AG08396 (cell line): ENCODE data around the gene HELB.
"Not testable (repeated sequence)": the region's sequence is repeated elsewhere in the genome, so short reads cannot be mapped to it uniquely, and the experiment has no call there.

Source experiments
- DNase-seq: peaks from one replicate; pipeline ENCODE4 v3.0.0; 2012; ENCODE audit warnings: low spot score, mixed read lengths

The HELB gene

DNA sequence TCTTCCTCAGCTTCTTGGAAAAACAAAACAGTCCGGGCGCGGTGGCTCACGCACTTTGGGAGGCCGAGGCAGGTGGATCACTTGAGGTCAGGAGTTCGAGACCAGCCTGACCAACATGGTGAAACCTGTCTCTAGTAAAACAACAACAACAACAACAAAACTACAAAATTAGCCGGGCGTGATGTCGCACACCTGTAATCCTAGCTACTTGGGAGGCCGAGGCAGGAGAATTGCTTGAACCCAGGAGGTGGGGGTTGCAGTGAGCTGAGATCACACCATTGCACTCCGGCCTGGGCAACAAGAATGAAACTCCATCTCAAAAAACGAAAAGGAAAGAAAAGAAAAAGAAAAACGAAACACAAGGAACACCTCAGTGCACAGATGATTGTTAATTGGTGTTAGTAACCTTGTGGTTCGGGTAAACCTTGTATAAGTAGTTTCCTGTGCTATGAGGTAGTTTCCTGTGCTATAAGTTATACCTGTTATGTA is 1.1 kb downstream of the HELB start:
- not testable (repeated sequence) for DNase-seq

DNA sequence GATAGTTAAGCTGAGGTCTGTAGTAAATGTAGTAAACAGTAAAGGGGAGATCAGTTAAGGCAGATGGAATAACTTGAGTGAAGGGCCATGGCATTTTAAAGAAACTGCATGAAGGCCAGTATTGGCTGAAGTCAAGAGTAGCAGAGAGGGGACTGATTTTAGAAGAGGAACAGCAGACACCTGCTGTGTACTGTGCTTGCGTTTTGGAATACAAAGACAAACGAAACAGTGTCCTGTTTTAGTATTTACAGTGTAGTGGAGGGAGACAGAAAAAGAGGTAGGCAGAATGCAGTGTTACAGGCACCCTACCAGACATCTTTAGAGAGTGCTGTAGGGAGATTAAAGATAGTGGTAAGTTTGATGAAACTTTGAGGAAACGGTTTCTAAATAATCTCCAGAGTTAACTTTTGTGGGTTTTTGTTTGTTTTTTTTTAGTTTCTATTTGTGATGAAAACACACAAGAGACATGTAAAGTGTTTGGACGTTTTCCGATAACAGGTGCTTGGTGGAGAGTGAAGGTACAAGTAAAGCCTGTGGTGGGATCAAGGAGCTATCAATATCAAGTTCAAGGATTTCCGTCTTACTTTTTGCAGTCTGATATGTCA is 2.1 kb downstream of the HELB start:
- no peak for DNase-seq

DNA sequence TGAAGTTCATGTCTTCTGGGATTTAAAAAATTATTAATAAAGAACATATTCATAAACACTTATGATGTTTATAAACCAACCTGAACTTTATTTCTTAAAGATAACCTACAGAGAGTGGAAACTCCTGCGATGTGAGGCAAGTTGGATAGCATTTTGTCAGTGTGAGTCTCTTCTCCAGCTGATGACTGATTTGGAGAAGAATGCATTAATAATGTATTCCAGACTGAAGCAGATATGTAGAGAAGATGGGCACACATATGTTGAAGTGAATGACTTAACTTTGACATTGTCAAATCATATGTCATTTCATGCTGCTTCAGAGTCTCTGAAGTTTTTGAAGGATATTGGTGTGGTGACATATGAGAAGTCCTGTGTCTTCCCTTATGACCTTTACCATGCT is 7.3 kb downstream of the HELB start:
- DNase-seq, result no peak

GRCh38 chr12:66312189-66312588 is 9.9 kb downstream of the HELB start:
- no peak for DNase-seq

DNA sequence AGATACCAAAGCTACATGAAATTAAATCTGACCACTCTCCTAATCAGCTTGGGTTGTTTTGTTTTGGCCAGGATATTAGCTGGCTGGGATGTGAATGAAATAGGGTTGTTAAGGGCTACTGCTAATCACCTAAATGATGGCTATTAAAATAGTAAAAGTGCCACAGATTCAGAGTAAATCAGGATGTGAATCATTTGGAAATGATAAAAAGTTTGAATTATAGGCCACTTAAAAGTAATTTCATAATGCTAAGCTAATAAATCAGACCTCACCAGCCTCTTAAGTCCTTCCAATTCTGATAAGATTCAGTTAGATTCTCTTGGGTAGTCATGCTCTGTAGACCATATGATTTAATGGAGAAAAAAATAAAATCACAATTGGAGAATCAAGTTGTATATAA is 12.0 kb downstream of the HELB start:
- no peak for DNase-seq

GRCh38 chr12:66319266-66319954 is 17.1 kb downstream of the HELB start:
- no peak for DNase-seq

- no peak for DNase-seq
Measured at GRCh38 chr12:66320996-66321395, 18.7 kb downstream of the HELB start.

GRCh38 chr12:66321435-66321834 is 19.1 kb downstream of the HELB start:
- no peak for DNase-seq

GRCh38 chr12:66323017-66323416 is 20.7 kb downstream of the HELB start:
- no peak for DNase-seq

DNA sequence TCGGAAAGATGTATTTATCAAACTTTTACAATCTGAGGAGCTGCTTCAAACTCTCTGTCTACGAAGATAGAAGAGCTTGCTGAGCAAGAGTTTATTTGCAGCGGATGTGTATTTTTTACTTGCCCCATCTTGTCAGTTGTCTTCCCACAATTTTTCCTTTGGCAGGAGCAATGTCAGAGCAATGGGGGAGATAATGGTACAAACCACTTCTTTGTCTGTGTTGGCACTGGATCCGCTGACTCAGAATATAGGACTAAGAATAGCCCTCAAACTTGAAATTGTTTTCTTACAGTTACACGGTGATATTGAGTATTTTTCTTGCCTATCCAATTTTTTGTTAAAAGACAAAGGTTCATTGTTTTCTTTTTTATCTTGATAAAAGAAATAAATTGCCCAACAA is 27.6 kb downstream of the HELB start:
- DNase-seq, result no peak

- no peak for DNase-seq
Measured at GRCh38 chr12:66331016-66331415, 28.7 kb downstream of the HELB start.

DNA sequence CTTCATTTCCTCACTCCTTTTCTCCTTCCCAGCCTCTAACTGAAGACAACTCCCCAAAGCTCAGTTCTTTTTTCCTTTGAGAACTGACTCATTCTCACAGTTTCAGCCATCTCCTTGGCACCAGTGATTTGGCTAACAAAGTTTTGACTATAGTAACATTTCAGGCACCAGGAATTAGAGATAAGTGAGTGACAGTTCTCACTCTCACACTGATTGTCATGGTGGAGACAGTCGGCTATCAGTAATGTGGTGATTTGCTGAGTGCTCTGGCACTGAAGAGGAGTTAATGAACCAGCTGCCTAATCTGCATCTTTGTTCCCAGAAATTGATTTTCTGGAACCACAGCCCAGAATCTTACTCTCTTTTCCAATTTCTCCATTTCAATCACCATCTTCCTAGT is 29.5 kb downstream of the HELB start:
- no peak for DNase-seq

GRCh38 chr12:66335746-66336145 is 33.5 kb downstream of the HELB start:
- no peak for DNase-seq

- DNase-seq, result no peak
Measured at GRCh38 chr12:66337381-66338010, 35.2 kb downstream of the HELB start.

DNA sequence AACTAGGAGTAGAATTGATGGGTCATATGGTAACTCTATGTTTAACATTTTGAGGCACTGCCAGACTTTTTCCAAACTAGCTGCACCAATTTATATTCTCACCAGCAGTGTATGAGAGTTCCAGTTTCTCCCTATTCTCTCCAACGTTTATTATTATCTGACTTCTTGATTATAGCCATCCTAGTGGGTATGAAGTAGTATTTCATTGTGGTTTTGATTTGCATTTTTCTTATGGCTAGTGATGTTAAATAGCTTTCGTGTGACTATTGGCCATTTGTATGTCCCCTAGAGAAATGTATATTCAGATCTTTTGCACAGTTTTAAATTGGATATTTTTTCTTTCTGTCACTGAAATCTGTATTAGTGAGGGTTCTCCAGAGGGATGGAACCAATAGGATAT is 37.8 kb downstream of the HELB start:
- DNase-seq, result no peak

GRCh38 chr12:66341126-66341525 is 38.8 kb downstream of the HELB start:
- no peak for DNase-seq

- no peak for DNase-seq
Measured at GRCh38 chr12:66345212-66345611, 42.9 kb downstream of the HELB start.

DNA sequence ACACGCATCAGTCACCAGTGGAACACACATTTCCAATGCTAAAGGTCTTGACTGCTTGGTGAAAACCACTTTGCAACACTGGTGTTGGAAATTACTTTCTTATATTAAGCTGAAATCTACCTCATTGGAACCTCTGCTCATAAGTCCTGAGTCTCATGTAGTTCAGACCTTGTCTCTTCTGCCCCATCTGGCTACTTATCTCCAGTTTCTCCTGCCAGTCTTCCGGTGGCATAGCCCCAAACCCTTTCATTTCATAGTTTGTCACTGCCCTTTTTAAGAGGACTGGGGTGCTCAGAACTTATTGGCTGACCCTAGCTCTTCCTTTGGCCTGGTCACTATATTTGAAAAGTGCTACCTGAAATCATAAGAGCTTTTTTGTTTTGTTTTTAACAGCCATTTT is 43.7 kb downstream of the HELB start:
- DNase-seq, result no peak

DNA sequence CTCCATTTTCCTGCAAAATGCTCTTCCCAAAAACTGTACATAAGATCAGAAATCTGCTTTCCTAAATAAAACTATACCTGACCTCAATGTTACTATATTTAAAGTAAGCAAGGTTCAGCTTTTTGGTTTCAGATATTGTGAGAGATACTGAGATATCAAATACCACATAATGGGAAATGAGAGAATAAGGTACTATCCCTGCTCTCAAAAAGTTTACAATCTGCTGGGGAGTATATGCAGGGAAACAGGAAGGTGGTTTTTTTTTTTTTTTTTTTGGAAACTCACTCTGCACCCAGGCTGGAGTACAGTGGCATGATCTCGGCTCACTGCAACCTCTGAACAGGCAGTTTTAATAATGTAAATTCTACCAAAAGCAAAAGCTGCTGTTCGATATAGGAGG is 49.0 kb downstream of the HELB start:
- no peak for DNase-seq

DNA sequence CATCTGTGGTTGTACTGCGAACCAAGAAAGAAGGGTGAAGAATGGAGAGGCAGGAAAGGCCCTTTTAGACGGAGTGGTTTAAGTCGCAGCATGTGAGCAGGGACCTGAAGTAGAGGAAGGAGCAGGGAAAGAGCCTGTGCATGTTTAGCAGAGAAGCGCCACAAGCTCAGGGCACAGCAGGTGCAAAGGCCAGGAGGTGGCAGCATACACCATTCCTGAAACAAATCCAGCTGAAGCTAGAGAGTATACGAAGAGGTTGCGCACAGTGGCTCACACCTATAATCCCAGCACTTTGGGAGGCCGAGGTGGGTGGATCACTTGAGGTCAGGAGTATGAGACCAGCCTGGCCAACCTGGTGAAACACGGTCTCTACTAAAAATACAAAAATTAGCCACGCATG is 49.9 kb downstream of the HELB start:
- peak; percentile 30 for DNase-seq

DNA sequence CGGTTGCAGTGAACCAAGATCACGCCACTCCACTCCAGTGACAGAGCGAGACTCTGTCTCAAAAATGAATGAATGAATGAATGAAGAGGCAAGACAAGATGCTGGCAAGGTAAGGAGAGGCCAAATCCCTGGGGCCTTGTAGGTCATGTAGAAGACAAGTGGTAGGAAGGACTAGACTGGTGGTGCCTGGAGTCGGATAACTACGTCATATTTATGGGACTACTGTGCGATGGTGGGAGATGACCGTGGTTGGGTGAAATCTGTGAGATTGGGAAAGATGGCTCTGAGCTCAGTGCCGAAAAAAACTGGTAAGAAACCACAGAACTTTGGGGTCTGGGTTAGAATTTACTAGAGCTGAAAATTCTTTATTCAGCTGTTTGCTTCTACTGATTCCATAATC is 50.6 kb downstream of the HELB start:
- no peak for DNase-seq

DNA sequence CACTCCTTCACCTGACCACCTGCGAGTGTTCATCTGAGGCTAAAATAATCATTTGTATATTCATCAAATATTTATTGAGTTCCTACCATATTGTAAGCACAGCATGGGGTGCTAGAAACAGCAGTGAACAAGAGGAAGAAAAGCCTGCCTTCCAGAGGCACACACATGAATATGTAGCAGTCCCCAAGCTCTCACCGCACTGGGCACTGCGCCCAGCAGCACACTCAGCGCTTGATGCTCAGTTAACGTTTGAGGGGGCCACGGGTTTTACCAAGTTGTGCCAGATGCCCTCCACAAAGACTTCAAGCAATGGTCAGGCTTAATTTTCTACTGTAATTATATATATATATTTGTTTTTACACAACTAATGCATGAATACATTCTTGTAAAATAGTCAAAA is 52.0 kb downstream of the HELB start:
- DNase-seq, result no peak

GRCh38 chr12:66359300-66359699 is 57.0 kb downstream of the HELB start:
- no peak for DNase-seq

GRCh38 chr12:66361703-66362102 is 59.4 kb downstream of the HELB start:
- DNase-seq, result no peak
